ENCODE data around the gene PKHD1. TPM values are rescaled to one million over a fixed set of nuclear protein-coding genes. Genes with fewer than 3 reads are reported as not detected.

The PKHD1 gene
- total and polyA plus RNA-seq, 2 of the 13 experiments (the other 11 are each of a cell fraction or from before 2014, with no cell fraction given): 0.01 to 0.13 TPM

DNA sequence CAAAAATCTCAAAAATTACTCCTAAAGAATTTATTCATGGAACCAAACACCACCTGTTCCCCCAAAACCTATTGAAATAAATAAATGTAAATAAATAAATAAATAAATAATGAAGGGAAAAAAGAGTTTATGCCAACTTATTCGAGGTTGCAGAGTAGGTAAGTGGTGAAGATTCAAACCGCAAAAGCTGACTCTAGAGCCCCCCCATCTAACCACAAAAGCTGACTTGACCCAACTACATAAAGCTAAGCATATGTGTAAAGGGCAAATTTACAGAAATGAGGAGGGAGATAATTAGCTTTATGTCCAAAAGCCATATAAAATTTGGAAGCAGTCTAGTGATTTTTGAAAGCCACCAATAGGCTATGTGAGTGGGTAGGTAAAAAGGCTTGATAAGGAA lies 486.9 kb downstream of the PKHD1 start:
- DNase-seq (ENCODE audit: low spot score): no peak
- Histone ChIP-seq H3K9ac (ENCODE audit: insufficient read depth, low read depth, low read length) (no peak overlapping the region), H2AFZ (ENCODE audit: low read length) (no peak overlapping the region), H3K36me3 (replicated peaks in 1 of 2; ENCODE audit: control insufficient read depth in 1 of 2, insufficient read depth in 2 of 2, low read length in 2 of 2) (no peaks in the 10 kb centered on the region), H4K20me1 (ENCODE audit: insufficient read depth, low read length) (no peaks in the 10 kb centered on the region), H3K4me3 (replicated peaks in 1 of 3; ENCODE audit: insufficient read depth in 1 of 3, low read depth in 2 of 3, low read length in 3 of 3) (no peak overlapping the region), H3K4me2 (ENCODE audit: low read depth, low read length) (no peak overlapping the region), H3K9me3 (ENCODE audit: low read length) (no peaks in the 10 kb centered on the region), H3K27ac (ENCODE audit: extremely low read length, insufficient read depth, low read length) (no peak overlapping the region), H3K79me2 (ENCODE audit: insufficient read depth, low read length) (no peaks in the 10 kb centered on the region), H3K27me3 (ENCODE audit: control insufficient read depth in 1 of 2, insufficient read depth in 2 of 2, low read length in 2 of 2) (no peaks in the 10 kb centered on the region), H3K4me1 (ENCODE audit: insufficient read depth, low read length) (no peaks in the 10 kb centered on the region)
- CTCF ChIA-PET (ENCODE audit: low intra/inter-chr PET ratio, low total read pairs): no interaction called here
- FAIRE-seq: no peak
- WGBS (ENCODE audit: low lambda C conversion rate): 31% methylated on average over 2 of the region's 2 CpGs
- POLR2A ChIA-PET: no interaction called here
- intact Hi-C loops (cut with micrococcal nuclease; ENCODE audit: unreplicated experiment) (no loop called here), in situ Hi-C loops (cut with HindIII; ENCODE audit: extremely low pct_ligation_motif_present, low pct_unique_long_range_greater_than_20kb) (no loop called here)
- ATAC-seq: no peak
- BruUV-seq (replicated peaks): no TSS peak
- TF ChIP-seq ESRRA (CRISPR knock-in tag; IDR thresholded peaks at IDR 0.05; ENCODE audit: low read depth): no peak
- no peak for TF ChIP-seq ZNF101 (CRISPR knock-in tag; IDR thresholded peaks at IDR 0.05; ENCODE audit: borderline replicate concordance, low read depth)
- no peak for TF ChIP-seq SSRP1 (CRISPR knock-in tag; IDR thresholded peaks at IDR 0.05)
- TF ChIP-seq TARDBP (CRISPR knock-in tag; IDR thresholded peaks at IDR 0.05): no peak
- TF ChIP-seq YY1 (IDR thresholded peaks at IDR 0.05; ENCODE audit: insufficient read depth, insufficient replicate concordance, low read depth, low read length): no peak
- TF ChIP-seq ETV5 (CRISPR knock-in tag; IDR thresholded peaks at IDR 0.05; ENCODE audit: borderline replicate concordance): no peak
- TF ChIP-seq XRCC5 (optimal IDR thresholded peaks at IDR 0.05; ENCODE audit: low read length): no peak
- no peak for TF ChIP-seq IKZF1 (IDR thresholded peaks at IDR 0.05)
- TF ChIP-seq SP2 (CRISPR knock-in tag; IDR thresholded peaks at IDR 0.05): no peak
- no peak for TF ChIP-seq ZNF782 (CRISPR knock-in tag; IDR thresholded peaks at IDR 0.05; ENCODE audit: borderline replicate concordance)
- no peak for TF ChIP-seq CHD4 (IDR thresholded peaks at IDR 0.05; ENCODE audit: borderline replicate concordance, low read length)

DNA sequence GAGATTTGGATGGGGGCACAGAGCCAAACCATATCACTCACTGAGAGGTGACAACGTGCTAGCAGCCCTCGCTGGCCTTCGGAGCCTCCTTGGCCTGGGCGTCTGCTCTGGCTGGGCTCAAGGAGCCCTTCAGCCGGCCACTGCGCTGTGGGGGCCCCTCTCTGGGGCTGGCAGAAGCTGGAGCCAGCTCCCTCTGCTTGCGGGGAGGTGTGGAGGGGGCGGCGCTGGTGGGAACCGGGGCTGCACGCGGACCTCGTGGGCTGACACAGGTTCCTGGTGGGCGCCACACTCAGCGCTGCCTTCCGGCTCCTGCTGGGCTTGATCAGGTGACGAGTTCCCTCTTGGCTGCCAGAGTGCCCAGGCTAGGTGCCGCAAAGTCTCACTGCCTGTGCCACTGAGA lies 489.2 kb downstream of the PKHD1 start:
- Histone ChIP-seq H3K36me3 (replicated peaks in 1 of 2; ENCODE audit: control insufficient read depth in 1 of 2, insufficient read depth in 2 of 2, low read length in 2 of 2) (no peaks in the 10 kb centered on the region), H3K9me3 (ENCODE audit: low read length) (no peaks in the 10 kb centered on the region), H3K4me1 (ENCODE audit: insufficient read depth, low read length) (no peaks in the 10 kb centered on the region), H3K79me2 (ENCODE audit: insufficient read depth, low read length) (no peaks in the 10 kb centered on the region), H2AFZ (ENCODE audit: low read length) (no peak overlapping the region), H4K20me1 (ENCODE audit: insufficient read depth, low read length) (no peaks in the 10 kb centered on the region), H3K27ac (ENCODE audit: extremely low read length, insufficient read depth, low read length) (no peak overlapping the region), H3K4me3 (replicated peaks in 1 of 3; ENCODE audit: insufficient read depth in 1 of 3, low read depth in 2 of 3, low read length in 3 of 3) (no peak overlapping the region), H3K4me2 (ENCODE audit: low read depth, low read length) (no peak overlapping the region), H3K27me3 (ENCODE audit: control insufficient read depth in 1 of 2, insufficient read depth in 2 of 2, low read length in 2 of 2) (no peaks in the 10 kb centered on the region), H3K9ac (ENCODE audit: insufficient read depth, low read depth, low read length) (no peak overlapping the region)
- DNase-seq (ENCODE audit: low spot score) (no peak), FAIRE-seq (no peak), ATAC-seq (no peak)
- ChIA-PET POLR2A (no interaction called here), CTCF (ENCODE audit: low intra/inter-chr PET ratio, low total read pairs) (no interaction called here)
- WGBS (ENCODE audit: low lambda C conversion rate): 72% methylated on average over 6 of the region's 18 CpGs
- BruUV-seq (replicated peaks): no TSS peak
- in situ Hi-C loops (cut with HindIII; ENCODE audit: extremely low pct_ligation_motif_present, low pct_unique_long_range_greater_than_20kb) (no loop called here), intact Hi-C loops (cut with micrococcal nuclease; ENCODE audit: unreplicated experiment) (no loop called here)
- TF ChIP-seq, protein P1, sequence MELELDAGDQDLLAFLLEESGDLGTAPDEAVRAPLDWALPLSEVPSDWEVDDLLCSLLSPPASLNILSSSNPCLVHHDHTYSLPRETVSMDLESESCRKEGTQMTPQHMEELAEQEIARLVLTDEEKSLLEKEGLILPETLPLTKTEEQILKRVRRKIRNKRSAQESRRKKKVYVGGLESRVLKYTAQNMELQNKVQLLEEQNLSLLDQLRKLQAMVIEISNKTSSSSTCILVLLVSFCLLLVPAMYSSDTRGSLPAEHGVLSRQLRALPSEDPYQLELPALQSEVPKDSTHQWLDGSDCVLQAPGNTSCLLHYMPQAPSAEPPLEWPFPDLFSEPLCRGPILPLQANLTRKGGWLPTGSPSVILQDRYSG (CRISPR knock-in tag; IDR thresholded peaks at IDR 0.05): no peak
- TF ChIP-seq KLF15 (CRISPR knock-in tag; IDR thresholded peaks at IDR 0.05; ENCODE audit: borderline replicate concordance) (no peak), ZNF557 (CRISPR knock-in tag; IDR thresholded peaks at IDR 0.05) (no peak), ZFP82 (CRISPR knock-in tag; IDR thresholded peaks at IDR 0.05; ENCODE audit: borderline replicate concordance) (no peak), ZNF747 (CRISPR knock-in tag; IDR thresholded peaks at IDR 0.05; ENCODE audit: borderline replicate concordance) (no peak), GLI4 (CRISPR knock-in tag; IDR thresholded peaks at IDR 0.05; ENCODE audit: borderline replicate concordance) (no peak), ZNF256 (CRISPR knock-in tag; conservative IDR thresholded peaks at IDR 0.05) (no peak), ZFP1 (CRISPR knock-in tag; IDR thresholded peaks at IDR 0.05) (no peak), ZNF75D (CRISPR knock-in tag; IDR thresholded peaks at IDR 0.05; ENCODE audit: borderline replicate concordance) (no peak), HNF4G (IDR thresholded peaks at IDR 0.05; ENCODE audit: borderline replicate concordance, low read depth, low read length) (no peak), HNF4G (CRISPR knock-in tag; IDR thresholded peaks at IDR 0.05; ENCODE audit: borderline replicate concordance, low read depth) (no peak), FOXM1 (CRISPR knock-in tag; IDR thresholded peaks at IDR 0.05) (no peak)

Measured in HepG2 (cell line).